HepG2 (cell line): Measurements from ENCODE around the gene GSTM2. TPM values are rescaled to one million over a fixed set of nuclear protein-coding genes. Genes with fewer than 3 reads are reported as not detected.

Experiments
- ATF3 ChIP-seq: sonication (generic); formaldehyde crosslinking; IDR thresholded peaks from 2 replicates; pipeline ENCODE4 v1.4.0; 2020; ENCODE audit warnings: missing genetic modification reagents
- BRCA1 ChIP-seq: sonication (generic); formaldehyde crosslinking; IDR thresholded peaks from 2 replicates; pipeline ENCODE4 v1.4.0; 2020; ENCODE audit warnings: missing genetic modification reagents
- CHCHD3 ChIP-seq: sonication (generic); formaldehyde crosslinking; IDR thresholded peaks from 2 replicates; pipeline ENCODE4 v1.8.0; 2022; ENCODE audit warnings: mild to moderate bottlenecking, missing genetic modification reagents, moderate library complexity
- DMTF1 ChIP-seq: sonication (generic); formaldehyde crosslinking; IDR thresholded peaks from 2 replicates; pipeline ENCODE4 v1.4.0; 2020; ENCODE audit warnings: mild to moderate bottlenecking, missing genetic modification reagents
- GFI1 ChIP-seq: sonication (generic); formaldehyde crosslinking; IDR thresholded peaks from 2 replicates; pipeline ENCODE4 v1.5.0; 2020; ENCODE audit warnings: missing genetic modification reagents, mild to moderate bottlenecking, borderline replicate concordance
- JARID2 ChIP-seq: sonication (generic); formaldehyde crosslinking; IDR thresholded peaks from 2 replicates; pipeline ENCODE4 v1.8.1; 2023; ENCODE audit warnings: missing genetic modification reagents, inconsistent platforms; ENCODE audit not compliant: insufficient replicate concordance
- LBX2 ChIP-seq: sonication (generic); formaldehyde crosslinking; IDR thresholded peaks from 2 replicates; pipeline ENCODE4 v1.5.0; 2020; ENCODE audit warnings: missing genetic modification reagents, mild to moderate bottlenecking, borderline replicate concordance
- NFIC ChIP-seq: IDR thresholded peaks from 2 replicates; pipeline ENCODE4 v1.6.1; 2012; ENCODE audit warnings: mild to moderate bottlenecking, low read length, inconsistent platforms
- NR3C1 ChIP-seq: sonication (generic); formaldehyde crosslinking; IDR thresholded peaks from 2 replicates; pipeline ENCODE4 v1.4.0; 2020; ENCODE audit warnings: missing genetic modification reagents
- PHF5A ChIP-seq: IDR thresholded peaks from one replicate; pipeline ENCODE4 v1.6.1; 2018; ENCODE audit warnings: low read depth, missing genetic modification reagents; ENCODE audit not compliant: unreplicated experiment
- RARA ChIP-seq: IDR thresholded peaks from 2 replicates; pipeline ENCODE4 v1.6.1; 2016; ENCODE audit warnings: missing genetic modification reagents, missing compliant biosample characterization
- SP5 ChIP-seq: IDR thresholded peaks from 2 replicates; pipeline ENCODE4 v1.6.1; 2016; ENCODE audit warnings: low read depth, borderline replicate concordance
- TP53 ChIP-seq: sonication (generic); formaldehyde crosslinking; conservative IDR thresholded peaks from 2 replicates; pipeline ENCODE4 v1.4.0; 2020; ENCODE audit warnings: missing genetic modification reagents
- ZFP36 ChIP-seq: fragments of 150-350 bp; IDR thresholded peaks from 2 replicates; pipeline ENCODE4 v1.6.1; 2018; ENCODE audit warnings: borderline replicate concordance, low read length, low read depth; ENCODE audit not compliant: partially characterized antibody
- ZNF180 ChIP-seq: sonication (generic); formaldehyde crosslinking; IDR thresholded peaks from 2 replicates; pipeline ENCODE4 v1.4.0; 2020; ENCODE audit warnings: low read depth, missing genetic modification reagents, borderline replicate concordance
- ZNF251 ChIP-seq: sonication (generic); formaldehyde crosslinking; IDR thresholded peaks from 2 replicates; pipeline ENCODE4 v1.9.0; 2021; ENCODE audit warnings: mild to moderate bottlenecking, missing genetic modification reagents
- ZNF329 ChIP-seq: sonication (generic); formaldehyde crosslinking; IDR thresholded peaks from 2 replicates; pipeline ENCODE4 v1.9.0; 2021; ENCODE audit warnings: low read depth, mild to moderate bottlenecking, missing genetic modification reagents
- ZNF343 ChIP-seq: sonication (generic); formaldehyde crosslinking; IDR thresholded peaks from 2 replicates; pipeline ENCODE4 v1.4.0; 2020; ENCODE audit warnings: mild to moderate bottlenecking, missing genetic modification reagents
- ZNF792 ChIP-seq: IDR thresholded peaks from 2 replicates; pipeline ENCODE4 v1.6.1; 2016
- ZNF878 ChIP-seq: sonication (generic); formaldehyde crosslinking; IDR thresholded peaks from 2 replicates; pipeline ENCODE4 v1.8.1; 2023; ENCODE audit warnings: mild to moderate bottlenecking, missing genetic modification reagents, moderate library complexity
- ZZZ3 ChIP-seq: sonication (generic); formaldehyde crosslinking; IDR thresholded peaks from 2 replicates; pipeline ENCODE4 v1.4.0; 2020; ENCODE audit warnings: missing genetic modification reagents, mild to moderate bottlenecking, borderline replicate concordance
- polyA plus RNA-seq, 8 experiments: library from polyadenylated mRNA; depleted of rRNA in 3 of 8; stranded (reverse) in 7 of 8; unstranded in 1 of 8; fragments of >200 nt; fragmentation: Illumina TruSeq in 4 of 8; extraction: Trizol in 4 of 8; gene quantifications; 2 replicates each; pipeline versions ENCODE4 v1.2.1 to v1.2.3, GENCODE V29; 2011 to 2016; ENCODE audit warnings: low read depth in 4 of 8, missing spikeins in 1 of 8, mixed read lengths in 1 of 8; ENCODE audit not compliant: insufficient read depth in 1 of 8
- total RNA-seq, 5 experiments: library from RNA; depleted of rRNA; stranded (reverse); fragments of >200 nt; fragmentation: Illumina TruSeq; extraction: Trizol; gene quantifications; 2 replicates each; pipeline ENCODE4 v1.2.3, GENCODE V29; 2016; ENCODE audit warnings: low read depth in 1 of 5
- TF ChIP-seq, protein P1 (sequence below): IDR thresholded peaks from 2 replicates; pipeline ENCODE4 v1.6.1; 2018; ENCODE audit warnings: missing genetic modification reagents, mild to moderate bottlenecking, missing compliant biosample characterization
- TF ChIP-seq, protein P2 (sequence below): sonication (generic); formaldehyde crosslinking; IDR thresholded peaks from 2 replicates; pipeline ENCODE4 v1.5.0; 2020; ENCODE audit warnings: mild to moderate bottlenecking, missing genetic modification reagents, moderate library complexity

GSTM2 gene
- total and polyA plus RNA-seq, 2 of the 13 experiments (the other 11 are each of a cell fraction or from before 2014, with no cell fraction given): 7.0 to 15.0 TPM

GRCh38 chr1:109636201-109636952, 31.5 kb upstream of the GSTM2 start (continued):
- TF ChIP-seq ZZZ3 (CRISPR knock-in tag) (no peak), CHCHD3 (CRISPR knock-in tag) (no peak), BRCA1 (CRISPR knock-in tag) (no peak), NR3C1 (no peak), ATF3 (CRISPR knock-in tag) (peak; percentile 75; the same call in 1 of the 2 replicates), ZNF180 (CRISPR knock-in tag) (no peak), TP53 (CRISPR knock-in tag) (no peak), SP5 (CRISPR knock-in tag) (no peak), PHF5A (CRISPR knock-in tag) (no peak), ZNF343 (CRISPR knock-in tag) (no peak), LBX2 (CRISPR knock-in tag) (no peak), RARA (0 out of 2 replicates have a peak, but pooled peaks have one; percentile 26), GFI1 (CRISPR knock-in tag) (peak; percentile 92), DMTF1 (CRISPR knock-in tag) (no peak), ZNF251 (CRISPR knock-in tag) (no peak), ZNF792 (CRISPR knock-in tag) (peak; percentile 59; the same call in 1 of the 2 replicates), NFIC (no peak), JARID2 (CRISPR knock-in tag) (no peak), ZNF329 (CRISPR knock-in tag) (no peak), ZFP36 (no peak), ZNF878 (no peak)
- TF ChIP-seq, protein P1, sequence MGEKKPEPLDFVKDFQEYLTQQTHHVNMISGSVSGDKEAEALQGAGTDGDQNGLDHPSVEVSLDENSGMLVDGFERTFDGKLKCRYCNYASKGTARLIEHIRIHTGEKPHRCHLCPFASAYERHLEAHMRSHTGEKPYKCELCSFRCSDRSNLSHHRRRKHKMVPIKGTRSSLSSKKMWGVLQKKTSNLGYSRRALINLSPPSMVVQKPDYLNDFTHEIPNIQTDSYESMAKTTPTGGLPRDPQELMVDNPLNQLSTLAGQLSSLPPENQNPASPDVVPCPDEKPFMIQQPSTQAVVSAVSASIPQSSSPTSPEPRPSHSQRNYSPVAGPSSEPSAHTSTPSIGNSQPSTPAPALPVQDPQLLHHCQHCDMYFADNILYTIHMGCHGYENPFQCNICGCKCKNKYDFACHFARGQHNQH (CRISPR knock-in tag): no peak
- TF ChIP-seq, protein P2, sequence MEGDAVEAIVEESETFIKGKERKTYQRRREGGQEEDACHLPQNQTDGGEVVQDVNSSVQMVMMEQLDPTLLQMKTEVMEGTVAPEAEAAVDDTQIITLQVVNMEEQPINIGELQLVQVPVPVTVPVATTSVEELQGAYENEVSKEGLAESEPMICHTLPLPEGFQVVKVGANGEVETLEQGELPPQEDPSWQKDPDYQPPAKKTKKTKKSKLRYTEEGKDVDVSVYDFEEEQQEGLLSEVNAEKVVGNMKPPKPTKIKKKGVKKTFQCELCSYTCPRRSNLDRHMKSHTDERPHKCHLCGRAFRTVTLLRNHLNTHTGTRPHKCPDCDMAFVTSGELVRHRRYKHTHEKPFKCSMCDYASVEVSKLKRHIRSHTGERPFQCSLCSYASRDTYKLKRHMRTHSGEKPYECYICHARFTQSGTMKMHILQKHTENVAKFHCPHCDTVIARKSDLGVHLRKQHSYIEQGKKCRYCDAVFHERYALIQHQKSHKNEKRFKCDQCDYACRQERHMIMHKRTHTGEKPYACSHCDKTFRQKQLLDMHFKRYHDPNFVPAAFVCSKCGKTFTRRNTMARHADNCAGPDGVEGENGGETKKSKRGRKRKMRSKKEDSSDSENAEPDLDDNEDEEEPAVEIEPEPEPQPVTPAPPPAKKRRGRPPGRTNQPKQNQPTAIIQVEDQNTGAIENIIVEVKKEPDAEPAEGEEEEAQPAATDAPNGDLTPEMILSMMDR (CRISPR knock-in tag): peak; percentile 41
